Fibroblast of lung (primary cell): ENCODE results near the gene POLR1A.

ENCODE experiments used
- EZH2 ChIP-seq: IDR thresholded peaks from 2 replicates; pipeline ENCODE4 v1.5.1; 2012; ENCODE audit warnings: low read length, control low read depth, mild to moderate bottlenecking; ENCODE audit errors: missing control alignments
- TF ChIP-seq, protein P1 (sequence below), 2 donors: IDR thresholded peaks in 1 of 2; conservative IDR thresholded peaks in 1 of 2; 1 replicate in 1 of 2; 2 replicates in 1 of 2; pipeline ENCODE4 v1.5.1; 2011 to 2012; ENCODE audit warnings: low read length in 2 of 2, control low read depth in 1 of 2, inconsistent platforms in 1 of 2, low read depth in 1 of 2, mild to moderate bottlenecking in 1 of 2

DNA sequence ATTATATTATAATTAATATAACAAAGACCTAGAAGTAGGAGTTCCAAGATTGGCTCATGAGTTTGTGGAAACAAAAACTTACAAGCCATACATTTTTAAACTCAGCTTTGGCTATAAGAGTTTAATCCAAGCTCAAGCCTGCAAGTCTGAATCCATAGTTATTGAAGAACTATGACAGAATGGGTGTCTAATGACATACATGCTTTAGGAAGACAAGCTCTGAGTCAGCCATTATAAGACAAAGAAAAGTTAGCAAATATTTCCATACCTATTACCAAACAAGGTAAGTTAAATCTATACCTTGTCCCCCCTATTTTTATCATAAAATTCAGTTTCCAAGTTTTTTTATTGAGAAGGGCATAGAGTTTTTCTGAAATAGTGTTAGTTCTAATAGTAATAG lies 95.6 kb downstream of the POLR1A start:
- TF ChIP-seq, protein P1, sequence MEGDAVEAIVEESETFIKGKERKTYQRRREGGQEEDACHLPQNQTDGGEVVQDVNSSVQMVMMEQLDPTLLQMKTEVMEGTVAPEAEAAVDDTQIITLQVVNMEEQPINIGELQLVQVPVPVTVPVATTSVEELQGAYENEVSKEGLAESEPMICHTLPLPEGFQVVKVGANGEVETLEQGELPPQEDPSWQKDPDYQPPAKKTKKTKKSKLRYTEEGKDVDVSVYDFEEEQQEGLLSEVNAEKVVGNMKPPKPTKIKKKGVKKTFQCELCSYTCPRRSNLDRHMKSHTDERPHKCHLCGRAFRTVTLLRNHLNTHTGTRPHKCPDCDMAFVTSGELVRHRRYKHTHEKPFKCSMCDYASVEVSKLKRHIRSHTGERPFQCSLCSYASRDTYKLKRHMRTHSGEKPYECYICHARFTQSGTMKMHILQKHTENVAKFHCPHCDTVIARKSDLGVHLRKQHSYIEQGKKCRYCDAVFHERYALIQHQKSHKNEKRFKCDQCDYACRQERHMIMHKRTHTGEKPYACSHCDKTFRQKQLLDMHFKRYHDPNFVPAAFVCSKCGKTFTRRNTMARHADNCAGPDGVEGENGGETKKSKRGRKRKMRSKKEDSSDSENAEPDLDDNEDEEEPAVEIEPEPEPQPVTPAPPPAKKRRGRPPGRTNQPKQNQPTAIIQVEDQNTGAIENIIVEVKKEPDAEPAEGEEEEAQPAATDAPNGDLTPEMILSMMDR (conservative IDR thresholded peaks at IDR 0.05 in 1 of 2, IDR thresholded peaks at IDR 0.05 in 1 of 2; ENCODE audit: low read depth in 1 of 2, low read length in 2 of 2) = no peak
- TF ChIP-seq EZH2 = no peak
